Spleen (tissue), 7 donors: ENCODE results near the gene APBB3.

Experiments
- CTCF ChIP-seq, 11 experiments: fragments of 200-600 bp in 7 of 11; fragments of 450-650 bp in 4 of 11; sonication (generic) in 4 of 11; IDR thresholded peaks in 8 of 11; conservative IDR thresholded peaks in 3 of 11; 1 replicate in 7 of 11; 2 replicates in 4 of 11; pipeline versions ENCODE4 v1.4.0 to v1.8.0; 2016 to 2021; ENCODE audit warnings: antibody characterized with exemption in 11 of 11, inconsistent platforms in 4 of 11, mild to moderate bottlenecking in 1 of 11
- POLR2A ChIP-seq, 3 donors: fragments of 450-650 bp; IDR thresholded peaks; one replicate each; pipeline ENCODE4 v1.5.1; 2017; ENCODE audit warnings: antibody characterized with exemption in 3 of 3, mild to moderate bottlenecking in 1 of 3
- POLR2AphosphoS5 ChIP-seq, 3 donors: sonication (generic); formaldehyde crosslinking; IDR thresholded peaks; one replicate each; pipeline ENCODE4 v1.5.1; 2017; ENCODE audit warnings: antibody characterized with exemption in 3 of 3
- donor health status: DM: no; HTN: no; CAD: no; lungs with moderate emphysema.
- donor health status: DM: no; HTN: no; CAD: no.
- donor health status: DM: no; HTN: no; CAD: no.

DNA sequence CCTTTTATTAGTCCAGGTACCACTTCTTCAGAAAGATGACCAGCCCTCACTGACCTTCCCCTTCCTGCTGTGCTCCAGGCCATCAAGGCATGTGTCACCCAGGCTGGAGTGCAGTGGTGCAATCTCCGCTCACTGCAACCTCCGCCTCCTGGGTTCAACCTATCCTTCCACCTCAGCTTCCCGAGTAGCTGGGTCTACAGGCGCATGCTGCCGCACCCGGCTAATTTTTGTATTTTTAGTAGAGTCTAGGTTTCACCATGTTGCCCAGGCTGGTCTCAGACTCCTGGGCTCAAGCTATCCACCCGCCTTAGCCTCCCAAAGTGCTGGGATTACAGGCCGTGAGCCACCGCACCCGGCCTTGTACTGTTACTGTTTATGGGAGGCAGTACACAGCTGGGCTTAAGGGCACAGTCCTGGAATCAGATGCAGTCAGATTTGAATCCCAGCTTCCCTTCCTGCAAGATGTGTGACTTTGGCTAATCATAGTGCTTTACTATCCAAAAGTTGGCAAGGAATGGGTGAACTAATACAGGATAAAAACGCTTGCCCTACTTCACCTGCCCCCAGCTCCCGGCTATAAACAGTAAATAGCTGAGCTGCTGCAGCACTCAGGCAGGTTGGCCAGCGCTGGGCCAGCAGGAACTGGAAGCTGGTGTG lies 17.4 kb downstream of the APBB3 start:
- TF ChIP-seq POLR2A (IDR thresholded peaks at IDR 0.05), result no peak
- TF ChIP-seq CTCF (IDR thresholded peaks at IDR 0.05 in 8 of 11, conservative IDR thresholded peaks at IDR 0.05 in 3 of 11), result no peak
- no peak for TF ChIP-seq POLR2AphosphoS5 (IDR thresholded peaks at IDR 0.05)
